Lower leg skin (tissue), 3 donors: Measurements from ENCODE around the gene MCFD2.

ENCODE experiments used
- POLR2A ChIP-seq, 2 donors: fragments of 450-650 bp; IDR thresholded peaks; one replicate each; pipeline ENCODE4 v1.6.1; 2016 to 2017; ENCODE audit warnings: antibody characterized with exemption in 2 of 2, mild to moderate bottlenecking in 1 of 2, moderate library complexity in 1 of 2
- TF ChIP-seq, protein P1 (sequence below), 3 donors: fragments of 450-650 bp; IDR thresholded peaks; one replicate each; pipeline ENCODE4 v1.5.1; 2016; ENCODE audit warnings: antibody characterized with exemption in 3 of 3, mild to moderate bottlenecking in 3 of 3, moderate library complexity in 2 of 3

DNA sequence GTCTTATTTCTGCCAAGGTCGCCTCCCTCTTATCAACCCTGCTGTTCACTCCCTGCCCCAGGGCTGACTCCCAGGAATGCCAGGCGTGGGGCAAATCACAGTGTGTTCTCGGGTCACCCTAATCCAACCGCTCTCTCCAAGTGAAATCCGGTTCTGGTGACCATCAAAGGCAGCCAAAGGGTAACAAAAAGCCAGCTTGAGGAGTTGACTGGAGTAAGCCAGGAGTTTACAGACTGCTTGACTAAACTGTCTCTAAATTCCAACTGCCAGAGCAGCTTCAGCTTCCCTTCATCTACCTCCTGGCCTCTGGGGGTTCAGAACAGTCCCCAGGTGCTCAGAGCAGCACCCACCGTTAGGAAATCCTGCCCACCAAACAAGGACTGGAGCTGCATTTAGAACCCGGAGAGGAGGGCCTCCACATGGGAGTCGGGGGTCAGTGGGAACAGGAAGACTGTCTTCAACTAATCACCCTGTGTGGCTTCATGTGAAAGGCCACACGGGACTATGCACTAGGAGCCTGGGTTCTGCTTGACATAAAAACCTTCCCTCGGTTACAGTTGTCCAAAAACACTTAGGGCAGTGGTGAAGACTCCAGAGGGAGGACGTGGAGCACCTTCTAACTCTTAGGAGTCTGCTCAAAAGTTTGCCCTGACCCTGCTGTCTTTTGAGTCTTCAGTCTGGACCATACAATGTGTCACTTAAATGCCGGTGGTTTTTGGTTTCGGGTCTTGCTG lies 24.2 kb upstream of the MCFD2 start:
- TF ChIP-seq, protein P1, sequence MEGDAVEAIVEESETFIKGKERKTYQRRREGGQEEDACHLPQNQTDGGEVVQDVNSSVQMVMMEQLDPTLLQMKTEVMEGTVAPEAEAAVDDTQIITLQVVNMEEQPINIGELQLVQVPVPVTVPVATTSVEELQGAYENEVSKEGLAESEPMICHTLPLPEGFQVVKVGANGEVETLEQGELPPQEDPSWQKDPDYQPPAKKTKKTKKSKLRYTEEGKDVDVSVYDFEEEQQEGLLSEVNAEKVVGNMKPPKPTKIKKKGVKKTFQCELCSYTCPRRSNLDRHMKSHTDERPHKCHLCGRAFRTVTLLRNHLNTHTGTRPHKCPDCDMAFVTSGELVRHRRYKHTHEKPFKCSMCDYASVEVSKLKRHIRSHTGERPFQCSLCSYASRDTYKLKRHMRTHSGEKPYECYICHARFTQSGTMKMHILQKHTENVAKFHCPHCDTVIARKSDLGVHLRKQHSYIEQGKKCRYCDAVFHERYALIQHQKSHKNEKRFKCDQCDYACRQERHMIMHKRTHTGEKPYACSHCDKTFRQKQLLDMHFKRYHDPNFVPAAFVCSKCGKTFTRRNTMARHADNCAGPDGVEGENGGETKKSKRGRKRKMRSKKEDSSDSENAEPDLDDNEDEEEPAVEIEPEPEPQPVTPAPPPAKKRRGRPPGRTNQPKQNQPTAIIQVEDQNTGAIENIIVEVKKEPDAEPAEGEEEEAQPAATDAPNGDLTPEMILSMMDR (IDR thresholded peaks at IDR 0.05), result no peak
- TF ChIP-seq POLR2A (IDR thresholded peaks at IDR 0.05), result no peak
